Brain microvascular endothelial cell (primary cell): ENCODE results near the gene EMC10.

ENCODE experiments used
- DNase-seq: peaks from one replicate; pipeline ENCODE4 v3.0.0-alpha.2; 2020
- H3K27ac ChIP-seq: fragments of 250-450 bp; sonication (Bioruptor Pico); 2 replicates; pipeline ENCODE4 v1.5.1; 2020; ENCODE audit warnings: mild to moderate bottlenecking, moderate library complexity
- H3K27me3 ChIP-seq: fragments of 250-450 bp; sonication (Bioruptor Pico); replicated peaks from 2 replicates; pipeline ENCODE4 v1.5.1; 2020; ENCODE audit warnings: mild to moderate bottlenecking
- H3K36me3 ChIP-seq: fragments of 250-450 bp; sonication (Bioruptor Pico); replicated peaks from 2 replicates; pipeline ENCODE4 v1.5.1; 2020; ENCODE audit warnings: mild to moderate bottlenecking
- H3K4me3 ChIP-seq: 2 replicates; pipeline ENCODE4 v1.5.1; 2011; ENCODE audit warnings: low read depth, mild to moderate bottlenecking, control low read depth, low read length, moderate library complexity
- in situ Hi-C: cut with HindIII; loops from 2 replicates; pipeline ENCODE4 v1.10.0; 2017; ENCODE audit warnings: low sequenced_read_pairs, low pct_ligation_motif_present
- TF ChIP-seq, protein P1 (sequence below): IDR thresholded peaks from 2 replicates; pipeline ENCODE4 v1.5.1; 2011; ENCODE audit warnings: low read depth, mild to moderate bottlenecking, moderate library complexity, low read length, control low read depth, inconsistent platforms; ENCODE audit errors: missing control alignments

EMC10 gene

GRCh38 chr19:50481351-50482149 lies 5.2 kb downstream of the EMC10 start:
- DNase-seq = no peak
- no peak overlapping the region for H3K27ac ChIP-seq
- TF ChIP-seq, protein P1, sequence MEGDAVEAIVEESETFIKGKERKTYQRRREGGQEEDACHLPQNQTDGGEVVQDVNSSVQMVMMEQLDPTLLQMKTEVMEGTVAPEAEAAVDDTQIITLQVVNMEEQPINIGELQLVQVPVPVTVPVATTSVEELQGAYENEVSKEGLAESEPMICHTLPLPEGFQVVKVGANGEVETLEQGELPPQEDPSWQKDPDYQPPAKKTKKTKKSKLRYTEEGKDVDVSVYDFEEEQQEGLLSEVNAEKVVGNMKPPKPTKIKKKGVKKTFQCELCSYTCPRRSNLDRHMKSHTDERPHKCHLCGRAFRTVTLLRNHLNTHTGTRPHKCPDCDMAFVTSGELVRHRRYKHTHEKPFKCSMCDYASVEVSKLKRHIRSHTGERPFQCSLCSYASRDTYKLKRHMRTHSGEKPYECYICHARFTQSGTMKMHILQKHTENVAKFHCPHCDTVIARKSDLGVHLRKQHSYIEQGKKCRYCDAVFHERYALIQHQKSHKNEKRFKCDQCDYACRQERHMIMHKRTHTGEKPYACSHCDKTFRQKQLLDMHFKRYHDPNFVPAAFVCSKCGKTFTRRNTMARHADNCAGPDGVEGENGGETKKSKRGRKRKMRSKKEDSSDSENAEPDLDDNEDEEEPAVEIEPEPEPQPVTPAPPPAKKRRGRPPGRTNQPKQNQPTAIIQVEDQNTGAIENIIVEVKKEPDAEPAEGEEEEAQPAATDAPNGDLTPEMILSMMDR = no peak
- H3K36me3 ChIP-seq = peaks cover 22% of the 10 kb centered on the region
- no peaks in the 10 kb centered on the region for H3K27me3 ChIP-seq
- in situ Hi-C loops = no loop called here
- H3K4me3 ChIP-seq = no peak overlapping the region

DNA sequence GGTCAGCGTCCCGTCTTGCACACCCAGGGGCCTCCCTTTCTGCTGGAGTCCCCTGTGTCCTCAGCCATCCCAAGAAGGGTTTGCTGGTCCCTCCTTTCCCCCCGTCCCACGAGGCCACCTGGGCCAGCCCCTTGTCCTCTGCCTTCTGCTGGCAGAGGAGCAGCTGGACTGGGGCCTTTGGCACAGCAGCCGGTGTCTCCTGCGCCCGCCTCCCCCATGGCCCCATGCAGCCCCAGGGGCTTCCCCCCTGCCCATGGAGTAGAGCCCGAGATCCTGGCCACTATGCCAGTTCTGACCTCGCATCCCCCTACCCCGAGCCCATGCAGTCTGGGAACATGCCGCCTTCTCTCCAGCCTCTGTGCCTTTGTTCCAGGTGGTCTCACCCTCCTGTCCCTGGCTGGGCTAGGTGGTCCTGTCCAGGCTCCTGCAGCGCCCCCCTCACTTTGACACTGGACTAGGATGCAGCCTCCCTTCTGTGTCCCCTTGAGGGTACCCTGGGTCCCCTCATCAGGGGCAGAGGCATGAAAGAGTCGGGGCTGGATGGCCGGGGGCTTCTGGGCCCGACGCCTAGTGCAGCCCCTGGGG lies 6.1 kb downstream of the EMC10 start:
- TF ChIP-seq, protein P1 = no peak
- in situ Hi-C loops = no loop called here
- H3K27ac ChIP-seq = no peak overlapping the region
- H3K36me3 ChIP-seq = peaks cover 22% of the 10 kb centered on the region
- no peak for DNase-seq
- H3K27me3 ChIP-seq = no peaks in the 10 kb centered on the region
- H3K4me3 ChIP-seq = no peak overlapping the region

DNA sequence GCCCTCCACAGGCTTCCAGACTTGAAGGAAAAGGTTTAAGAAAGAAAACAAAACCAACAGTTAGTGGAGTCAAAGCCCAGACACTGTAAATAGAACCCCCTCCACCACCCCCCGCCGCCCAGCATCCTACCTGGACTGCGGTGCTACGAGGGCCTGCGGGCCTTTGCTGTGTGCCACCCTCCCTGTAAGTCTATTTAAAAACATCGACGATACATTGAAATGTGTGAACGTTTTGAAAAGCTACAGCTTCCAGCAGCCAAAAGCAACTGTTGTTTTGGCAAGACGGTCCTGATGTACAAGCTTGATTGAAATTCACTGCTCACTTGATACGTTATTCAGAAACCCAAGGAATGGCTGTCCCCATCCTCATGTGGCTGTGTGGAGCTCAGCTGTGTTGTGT lies 6.6 kb downstream of the EMC10 start:
- TF ChIP-seq, protein P1 = no peak
- H3K27ac ChIP-seq = no peak overlapping the region
- peaks cover 22% of the 10 kb centered on the region for H3K36me3 ChIP-seq
- no peaks in the 10 kb centered on the region for H3K27me3 ChIP-seq
- no peak overlapping the region for H3K4me3 ChIP-seq
- in situ Hi-C loops = no loop called here
- no peak for DNase-seq

GRCh38 chr19:50485284-50485955 lies 9.1 kb downstream of the EMC10 start:
- Histone ChIP-seq H3K4me3 (no peak overlapping the region), H3K36me3 (peaks cover 15% of the 10 kb centered on the region), H3K27ac (no peak overlapping the region), H3K27me3 (peaks cover 4% of the 10 kb centered on the region)
- TF ChIP-seq, protein P1 = no peak
- in situ Hi-C loops = no loop called here
- DNase-seq = no peak

GRCh38 chr19:50486823-50487515 lies 10.7 kb downstream of the EMC10 start:
- TF ChIP-seq, protein P1 = peak; percentile 71
- DNase-seq = peak; percentile 59
- in situ Hi-C loops = no loop called here
- Histone ChIP-seq H3K4me3 (no peak overlapping the region), H3K36me3 (peaks cover 8% of the 10 kb centered on the region), H3K27me3 (peaks cover 4% of the 10 kb centered on the region), H3K27ac (no peak overlapping the region)
